ENCODE measurements around the gene MYO1D.
"Not testable (repeated sequence)": the region's sequence is repeated elsewhere in the genome, so short reads cannot be mapped to it uniquely, and the experiment has no call there.

MYO1D gene

GRCh38 chr17:32451879-32452278, 425.0 kb downstream of the MYO1D start:
- no peak overlapping the region for H3K9ac ChIP-seq (ENCODE audit: low read length in 5 of 5)
- H3K27ac ChIP-seq (ENCODE audit: low read depth, low read length), result no peak overlapping the region
- no peak overlapping the region for H3K4me3 ChIP-seq (ENCODE audit: low read depth in 1 of 5, low read length in 5 of 5)
- peaks cover 0 to 2% (median 0%) of the 10 kb centered on the region in 5 donors for H3K4me1 ChIP-seq (ENCODE audit: control insufficient read depth in 5 of 5, insufficient read depth in 5 of 5, low read length in 5 of 5)
- no peaks in the 10 kb centered on the region for H3K9me3 ChIP-seq (ENCODE audit: control insufficient read depth in 5 of 5, low read length in 5 of 5)
- H3K36me3 ChIP-seq (ENCODE audit: control insufficient read depth in 5 of 5, insufficient read depth in 5 of 5, low read length in 5 of 5), result peaks cover 47 to 83% (median 63%) of the 10 kb centered on the region in 5 donors
- H3K27me3 ChIP-seq (ENCODE audit: control insufficient read depth in 5 of 5, insufficient read depth in 4 of 5, low read length in 5 of 5), result no peaks in the 10 kb centered on the region

DNA sequence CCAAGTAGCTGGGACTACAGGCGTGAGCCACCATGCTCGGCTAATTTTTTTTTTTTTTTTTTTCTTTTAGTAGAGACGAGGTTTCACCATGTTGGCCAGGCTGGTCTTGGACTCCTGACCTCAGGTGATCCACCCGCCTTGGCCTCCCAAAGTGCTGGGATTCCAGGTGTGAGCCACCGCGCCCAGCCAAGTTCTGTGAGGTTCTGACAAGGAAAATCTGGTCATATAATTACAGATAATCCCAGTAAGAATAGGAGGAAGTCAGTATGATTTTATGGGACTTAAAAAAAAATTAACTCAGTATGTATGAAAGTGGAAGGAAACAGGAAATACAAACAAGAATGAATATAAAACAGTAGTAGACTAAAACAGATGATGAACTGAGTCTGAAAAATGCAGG, 426.5 kb downstream of the MYO1D start:
- Histone ChIP-seq H3K36me3 (ENCODE audit: control insufficient read depth in 5 of 5, insufficient read depth in 5 of 5, low read length in 5 of 5) (peaks cover 45 to 74% (median 56%) of the 10 kb centered on the region in 5 donors), H3K4me1 (ENCODE audit: control insufficient read depth in 5 of 5, insufficient read depth in 5 of 5, low read length in 5 of 5) (peaks cover 5 to 17% (median 12%) of the 10 kb centered on the region in 5 donors)
- H3K27me3 ChIP-seq (ENCODE audit: control insufficient read depth in 5 of 5, insufficient read depth in 4 of 5, low read length in 5 of 5); H3K9ac ChIP-seq (ENCODE audit: low read length in 5 of 5); H3K4me3 ChIP-seq (ENCODE audit: low read depth in 1 of 5, low read length in 5 of 5); H3K27ac ChIP-seq (ENCODE audit: low read depth, low read length); H3K9me3 ChIP-seq (ENCODE audit: control insufficient read depth in 5 of 5, low read length in 5 of 5): not testable (repeated sequence)

- Histone ChIP-seq H3K4me3 (ENCODE audit: low read depth in 1 of 5, low read length in 5 of 5) (no peak overlapping the region), H3K27me3 (ENCODE audit: control insufficient read depth in 5 of 5, insufficient read depth in 4 of 5, low read length in 5 of 5) (no peaks in the 10 kb centered on the region), H3K4me1 (ENCODE audit: control insufficient read depth in 5 of 5, insufficient read depth in 5 of 5, low read length in 5 of 5) (peaks cover 5 to 22% (median 16%) of the 10 kb centered on the region in 5 donors), H3K9me3 (ENCODE audit: control insufficient read depth in 5 of 5, low read length in 5 of 5) (no peaks in the 10 kb centered on the region), H3K9ac (ENCODE audit: low read length in 5 of 5) (no peak overlapping the region), H3K36me3 (ENCODE audit: control insufficient read depth in 5 of 5, insufficient read depth in 5 of 5, low read length in 5 of 5) (peaks cover 41 to 70% (median 52%) of the 10 kb centered on the region in 5 donors), H3K27ac (ENCODE audit: low read depth, low read length) (no peak overlapping the region)
Measured at GRCh38 chr17:32449963-32450362, 427.0 kb downstream of the MYO1D start.

DNA sequence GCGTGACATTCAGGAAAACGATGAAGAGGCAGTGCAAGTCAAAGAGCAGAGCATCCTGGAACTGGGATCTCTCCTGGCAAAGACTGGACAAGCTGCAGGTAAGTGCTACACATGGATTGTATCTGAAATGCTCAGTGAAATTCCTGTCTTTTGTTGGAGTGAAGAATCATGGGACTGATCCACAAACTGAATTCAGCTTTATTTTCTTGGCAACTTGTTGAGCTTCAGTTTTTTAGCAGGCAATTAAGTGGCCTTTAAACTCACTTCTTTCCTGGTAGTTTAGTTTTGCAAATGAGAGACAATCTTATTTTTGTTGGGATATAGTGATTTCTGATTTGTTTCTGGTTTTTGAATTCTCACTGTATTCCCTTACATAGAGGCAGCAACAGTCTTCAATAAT, 430.0 kb downstream of the MYO1D start:
- no peak overlapping the region for H3K27ac ChIP-seq (ENCODE audit: low read depth, low read length)
- H3K36me3 ChIP-seq (ENCODE audit: control insufficient read depth in 5 of 5, insufficient read depth in 5 of 5, low read length in 5 of 5), result peaks cover 12 to 41% (median 29%) of the 10 kb centered on the region in 5 donors
- peaks cover 5 to 26% (median 21%) of the 10 kb centered on the region in 5 donors for H3K4me1 ChIP-seq (ENCODE audit: control insufficient read depth in 5 of 5, insufficient read depth in 5 of 5, low read length in 5 of 5)
- H3K4me3 ChIP-seq (ENCODE audit: low read depth in 1 of 5, low read length in 5 of 5), result no peak overlapping the region
- no peak overlapping the region for H3K9ac ChIP-seq (ENCODE audit: low read length in 5 of 5)
- no peaks in the 10 kb centered on the region for H3K27me3 ChIP-seq (ENCODE audit: control insufficient read depth in 5 of 5, insufficient read depth in 4 of 5, low read length in 5 of 5)
- no peaks in the 10 kb centered on the region for H3K9me3 ChIP-seq (ENCODE audit: control insufficient read depth in 5 of 5, low read length in 5 of 5)

GRCh38 chr17:32445971-32446370, 431.0 kb downstream of the MYO1D start:
- Histone ChIP-seq H3K27me3 (ENCODE audit: control insufficient read depth in 5 of 5, insufficient read depth in 4 of 5, low read length in 5 of 5) (no peaks in the 10 kb centered on the region), H3K4me3 (ENCODE audit: low read depth in 1 of 5, low read length in 5 of 5) (peak overlapping the region in 4 of 5 donors; percentile 92 to 99 (median 94)), H3K36me3 (ENCODE audit: control insufficient read depth in 5 of 5, insufficient read depth in 5 of 5, low read length in 5 of 5) (peaks cover 12 to 32% (median 20%) of the 10 kb centered on the region in 5 donors), H3K9ac (ENCODE audit: low read length in 5 of 5) (peak overlapping the region in 4 of 5 donors; percentile 98 to 99 (median 99)), H3K27ac (ENCODE audit: low read depth, low read length) (peak overlapping the region; percentile 95), H3K4me1 (ENCODE audit: control insufficient read depth in 5 of 5, insufficient read depth in 5 of 5, low read length in 5 of 5) (peaks cover 5 to 26% (median 21%) of the 10 kb centered on the region in 5 donors), H3K9me3 (ENCODE audit: control insufficient read depth in 5 of 5, low read length in 5 of 5) (no peaks in the 10 kb centered on the region)

GRCh38 chr17:32445497-32445896, 431.4 kb downstream of the MYO1D start:
- H3K4me3 ChIP-seq (ENCODE audit: low read depth in 1 of 5, low read length in 5 of 5), result peak overlapping the region; percentile 92 to 99 (median 94)
- peaks cover 5 to 26% (median 21%) of the 10 kb centered on the region in 5 donors for H3K4me1 ChIP-seq (ENCODE audit: control insufficient read depth in 5 of 5, insufficient read depth in 5 of 5, low read length in 5 of 5)
- H3K9me3 ChIP-seq (ENCODE audit: control insufficient read depth in 5 of 5, low read length in 5 of 5), result no peaks in the 10 kb centered on the region
- peak overlapping the region in 4 of 5 donors; percentile 98 to 99 (median 99) for H3K9ac ChIP-seq (ENCODE audit: low read length in 5 of 5)
- peaks cover 12 to 27% (median 15%) of the 10 kb centered on the region in 5 donors for H3K36me3 ChIP-seq (ENCODE audit: control insufficient read depth in 5 of 5, insufficient read depth in 5 of 5, low read length in 5 of 5)
- peak overlapping the region; percentile 95 for H3K27ac ChIP-seq (ENCODE audit: low read depth, low read length)
- no peaks in the 10 kb centered on the region for H3K27me3 ChIP-seq (ENCODE audit: control insufficient read depth in 5 of 5, insufficient read depth in 4 of 5, low read length in 5 of 5)

DNA sequence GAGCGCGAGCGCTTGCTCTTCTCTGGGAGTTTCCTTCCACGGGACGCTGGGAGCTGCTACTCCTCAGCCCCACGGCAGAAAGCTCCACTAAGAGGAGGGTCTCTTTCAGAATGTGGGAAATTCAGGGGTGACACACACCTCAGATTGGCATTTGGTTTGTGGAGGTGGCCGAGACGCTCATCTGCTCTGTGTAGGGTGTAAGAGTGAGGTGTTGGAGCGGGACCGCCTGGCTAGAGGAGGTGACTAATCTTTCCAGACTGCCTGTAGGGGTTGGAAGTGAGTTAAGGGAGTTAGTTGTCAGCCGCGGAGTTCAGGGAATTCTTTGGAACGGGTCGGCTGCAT, 431.9 kb downstream of the MYO1D start:
- Histone ChIP-seq H3K36me3 (ENCODE audit: control insufficient read depth in 5 of 5, insufficient read depth in 5 of 5, low read length in 5 of 5) (peaks cover 12 to 27% (median 15%) of the 10 kb centered on the region in 5 donors), H3K4me1 (ENCODE audit: control insufficient read depth in 5 of 5, insufficient read depth in 5 of 5, low read length in 5 of 5) (peaks cover 5 to 26% (median 21%) of the 10 kb centered on the region in 5 donors), H3K27ac (ENCODE audit: low read depth, low read length) (peak overlapping the region; percentile 95), H3K9me3 (ENCODE audit: control insufficient read depth in 5 of 5, low read length in 5 of 5) (no peaks in the 10 kb centered on the region), H3K9ac (ENCODE audit: low read length in 5 of 5) (peak overlapping the region; percentile 91 to 99 (median 99)), H3K27me3 (ENCODE audit: control insufficient read depth in 5 of 5, insufficient read depth in 4 of 5, low read length in 5 of 5) (no peaks in the 10 kb centered on the region), H3K4me3 (ENCODE audit: low read depth in 1 of 5, low read length in 5 of 5) (peak overlapping the region; percentile 92 to 99 (median 94))

DNA sequence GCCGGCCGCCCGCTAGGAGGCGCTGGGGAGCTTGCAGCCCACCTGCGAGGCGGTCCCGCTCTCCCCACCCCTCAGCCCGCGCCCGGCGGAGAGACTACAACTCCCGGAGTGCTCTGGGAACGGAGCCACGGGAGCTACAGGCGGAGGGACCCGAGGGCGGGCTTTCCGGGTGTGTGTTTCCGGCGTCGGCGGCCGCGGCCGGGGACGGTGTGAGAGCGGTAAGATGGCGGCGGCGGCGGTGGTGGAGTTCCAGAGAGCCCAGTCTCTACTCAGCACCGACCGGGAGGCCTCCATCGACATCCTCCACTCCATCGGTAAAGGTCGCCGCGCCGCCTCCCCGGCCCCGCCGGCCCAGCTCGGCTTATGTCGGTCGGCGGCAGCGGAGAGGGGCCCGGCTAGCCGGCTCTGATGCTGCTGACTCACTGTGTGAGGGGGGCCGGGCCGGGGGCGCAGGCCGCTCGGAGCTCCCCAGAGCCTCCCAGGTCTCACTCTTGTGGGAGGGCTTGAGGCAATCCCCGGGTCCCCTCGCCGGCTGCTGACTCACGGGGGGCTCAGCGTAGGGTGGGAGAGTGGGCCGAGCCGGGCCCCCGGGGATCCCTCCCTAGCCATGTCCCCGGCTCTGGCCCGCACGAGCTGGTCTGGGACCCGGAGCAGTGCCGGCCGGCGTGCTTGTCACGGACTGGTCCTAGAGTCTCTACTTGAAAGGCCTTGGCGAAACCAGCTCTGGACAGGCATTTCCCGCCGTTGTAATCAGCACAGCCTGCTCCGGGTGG, 432.4 kb downstream of the MYO1D start, which contains the start of gene PSMD11:
Gene PSMD11, plus strand, starts transcription at position 210 of the 773 bp plus-strand sequence. Its CDS starts 14 bp downstream, at position 224.
- Histone ChIP-seq H3K36me3 (ENCODE audit: control insufficient read depth in 5 of 5, insufficient read depth in 5 of 5, low read length in 5 of 5) (peaks cover 8 to 22% (median 11%) of the 10 kb centered on the region in 5 donors), H3K9me3 (ENCODE audit: control insufficient read depth in 5 of 5, low read length in 5 of 5) (no peaks in the 10 kb centered on the region), H3K4me1 (ENCODE audit: control insufficient read depth in 5 of 5, insufficient read depth in 5 of 5, low read length in 5 of 5) (peaks cover 5 to 26% (median 21%) of the 10 kb centered on the region in 5 donors), H3K27me3 (ENCODE audit: control insufficient read depth in 5 of 5, insufficient read depth in 4 of 5, low read length in 5 of 5) (no peaks in the 10 kb centered on the region), H3K9ac (ENCODE audit: low read length in 5 of 5) (peak within 1 kb of the TSS; percentile 91 to 99 (median 99)), H3K4me3 (ENCODE audit: low read depth in 1 of 5, low read length in 5 of 5) (peak within 1 kb of the TSS; percentile 92 to 99 (median 94)), H3K27ac (ENCODE audit: low read depth, low read length) (peak within 1 kb of the TSS; percentile 95)

GRCh38 chr17:32443827-32444300, 433.1 kb downstream of the MYO1D start:
- Histone ChIP-seq H3K9me3 (ENCODE audit: control insufficient read depth in 5 of 5, low read length in 5 of 5) (no peaks in the 10 kb centered on the region), H3K9ac (ENCODE audit: low read length in 5 of 5) (peak overlapping the region; percentile 8 to 99 (median 98)), H3K27ac (ENCODE audit: low read depth, low read length) (peak overlapping the region; percentile 95)

More at GRCh38 chr17:32443827-32444300, 433.1 kb downstream of the MYO1D start:
- Histone ChIP-seq H3K4me1 (ENCODE audit: control insufficient read depth in 5 of 5, insufficient read depth in 5 of 5, low read length in 5 of 5) (peaks cover 5 to 26% (median 21%) of the 10 kb centered on the region in 5 donors), H3K27me3 (ENCODE audit: control insufficient read depth in 5 of 5, insufficient read depth in 4 of 5, low read length in 5 of 5) (no peaks in the 10 kb centered on the region), H3K4me3 (ENCODE audit: low read depth in 1 of 5, low read length in 5 of 5) (peak overlapping the region; percentile 88 to 99 (median 94)), H3K36me3 (ENCODE audit: control insufficient read depth in 5 of 5, insufficient read depth in 5 of 5, low read length in 5 of 5) (peaks cover 5 to 17% (median 7%) of the 10 kb centered on the region in 5 donors)
